ENCODE results near the gene PBXIP1. TPM values are rescaled to one million over a fixed set of nuclear protein-coding genes. Genes with fewer than 3 reads are reported as not detected.
"Not testable (repeated sequence)": the region's sequence is repeated elsewhere in the genome, so short reads cannot be mapped to it uniquely, and the experiment has no call there.

PBXIP1 gene
- total and polyA plus RNA-seq, 11 donors, result 36.9 to 70.4 (median 51.5) TPM

DNA sequence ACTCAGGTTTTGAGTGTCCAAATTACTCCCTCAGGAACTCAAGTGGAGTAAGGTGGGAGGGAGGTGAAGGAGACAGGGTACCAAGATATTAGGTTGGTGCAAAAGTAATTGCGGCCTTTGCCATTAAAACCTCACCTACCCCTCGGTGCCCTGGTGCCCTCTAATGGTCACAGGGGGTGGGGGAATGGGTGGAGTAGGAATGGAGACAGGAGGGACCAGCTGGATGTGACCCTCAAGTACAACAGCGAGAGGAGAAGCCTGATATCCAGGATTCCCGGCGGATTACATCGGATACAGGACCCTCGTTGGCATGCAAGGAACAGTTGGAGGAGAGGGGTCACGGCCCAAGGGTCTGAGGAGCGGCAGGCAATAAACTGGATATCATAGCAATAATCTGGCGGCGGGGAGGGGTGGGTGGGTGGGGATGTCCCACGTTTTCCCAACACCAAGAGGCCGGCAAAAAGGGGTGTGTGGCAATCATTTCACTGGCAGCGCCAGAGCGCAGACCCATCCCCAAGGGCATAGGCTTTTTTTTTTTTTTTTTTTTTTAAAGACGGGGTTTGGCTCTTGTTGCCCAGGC lies 42.4 kb upstream of the PBXIP1 start:
- intact Hi-C loops (cut with DNase I), result loop anchor here in 6 of 10 donors (2.0 to 5.0 kb wide), 2 partner anchors 13 to 36 kb away; partner anchors contain the start of gene PYGO2 (in 6 of the 6)
- WGBS, 4 donors, result 73 to 77% (median 76%) methylated on average over 16 of the region's 16 CpGs
- DNase-seq (no peak), ATAC-seq (no peak)
- H3K9me3 ChIP-seq, result no peaks in the 10 kb centered on the region
- no peaks in the 10 kb centered on the region for H3K36me3 ChIP-seq
- H3K27ac ChIP-seq, result peak overlapping the region in 1 of 12 donors; percentile 95
- TF ChIP-seq, protein P1, sequence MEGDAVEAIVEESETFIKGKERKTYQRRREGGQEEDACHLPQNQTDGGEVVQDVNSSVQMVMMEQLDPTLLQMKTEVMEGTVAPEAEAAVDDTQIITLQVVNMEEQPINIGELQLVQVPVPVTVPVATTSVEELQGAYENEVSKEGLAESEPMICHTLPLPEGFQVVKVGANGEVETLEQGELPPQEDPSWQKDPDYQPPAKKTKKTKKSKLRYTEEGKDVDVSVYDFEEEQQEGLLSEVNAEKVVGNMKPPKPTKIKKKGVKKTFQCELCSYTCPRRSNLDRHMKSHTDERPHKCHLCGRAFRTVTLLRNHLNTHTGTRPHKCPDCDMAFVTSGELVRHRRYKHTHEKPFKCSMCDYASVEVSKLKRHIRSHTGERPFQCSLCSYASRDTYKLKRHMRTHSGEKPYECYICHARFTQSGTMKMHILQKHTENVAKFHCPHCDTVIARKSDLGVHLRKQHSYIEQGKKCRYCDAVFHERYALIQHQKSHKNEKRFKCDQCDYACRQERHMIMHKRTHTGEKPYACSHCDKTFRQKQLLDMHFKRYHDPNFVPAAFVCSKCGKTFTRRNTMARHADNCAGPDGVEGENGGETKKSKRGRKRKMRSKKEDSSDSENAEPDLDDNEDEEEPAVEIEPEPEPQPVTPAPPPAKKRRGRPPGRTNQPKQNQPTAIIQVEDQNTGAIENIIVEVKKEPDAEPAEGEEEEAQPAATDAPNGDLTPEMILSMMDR (IDR thresholded peaks at IDR 0.05), result no peak
- TF ChIP-seq POLR2A (IDR thresholded peaks at IDR 0.05), result no peak
- no peaks in the 10 kb centered on the region for H3K27me3 ChIP-seq
- H3K4me3 ChIP-seq, result no peak overlapping the region
- H3K4me1 ChIP-seq, result peaks cover 0 to 42% (median 16%) of the 10 kb centered on the region in 12 donors

DNA sequence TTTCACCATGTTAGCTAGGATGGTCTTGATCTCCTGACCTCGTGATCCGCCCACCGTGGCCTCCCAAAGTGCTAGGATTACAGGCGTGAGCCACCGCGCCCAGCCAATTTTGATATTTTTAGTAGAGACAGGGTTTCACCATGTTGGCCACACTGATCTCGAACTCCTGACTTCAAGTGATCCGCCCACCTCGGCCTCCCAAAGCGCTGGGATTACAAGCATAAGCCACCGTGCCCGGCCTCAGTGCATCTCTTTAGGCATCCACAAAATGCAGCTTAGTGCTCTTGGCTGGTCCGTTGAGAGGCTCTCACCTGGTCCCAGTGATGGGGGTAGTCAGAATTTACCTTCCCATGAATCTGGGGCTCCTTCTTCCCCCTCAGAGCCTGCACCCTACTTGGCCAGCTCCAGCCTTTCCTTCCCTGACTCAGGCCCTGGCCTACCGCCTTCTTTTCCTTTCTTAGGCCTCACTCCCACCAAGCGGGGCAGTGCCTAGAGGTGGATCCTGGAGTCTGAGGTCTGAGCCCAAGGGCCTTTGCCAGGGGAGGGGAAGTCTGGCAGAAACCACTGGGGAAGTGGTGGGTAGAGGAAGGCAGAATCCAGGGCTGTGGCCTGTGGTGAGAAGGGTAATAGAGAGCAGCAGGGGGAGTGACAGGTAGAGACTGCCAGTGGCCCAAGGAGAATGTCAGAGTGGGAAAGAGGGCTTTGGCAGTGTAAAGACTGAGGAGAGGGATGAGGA lies 41.2 kb upstream of the PBXIP1 start:
- ATAC-seq (no peak), DNase-seq (no peak)
- Histone ChIP-seq H3K4me3 (no peak overlapping the region), H3K9me3 (no peaks in the 10 kb centered on the region), H3K4me1 (peaks cover 0 to 45% (median 16%) of the 10 kb centered on the region in 12 donors), H3K27ac (no peak overlapping the region), H3K36me3 (peaks cover 0 to 10% (median 0%) of the 10 kb centered on the region in 9 donors), H3K27me3 (no peaks in the 10 kb centered on the region)
- intact Hi-C loops (cut with DNase I), result loop anchor here in 6 of 10 donors (5.0 kb wide), 1 partner anchor 35 kb away; the partner anchor contains the start of gene PYGO2 (in 6 of the 6)
- TF ChIP-seq POLR2A (IDR thresholded peaks at IDR 0.05), result no peak
- TF ChIP-seq, protein P1 (IDR thresholded peaks at IDR 0.05), result no peak
- 81 to 89% (median 85%) methylated on average over 15 of the region's 15 CpGs for WGBS, 4 donors

DNA sequence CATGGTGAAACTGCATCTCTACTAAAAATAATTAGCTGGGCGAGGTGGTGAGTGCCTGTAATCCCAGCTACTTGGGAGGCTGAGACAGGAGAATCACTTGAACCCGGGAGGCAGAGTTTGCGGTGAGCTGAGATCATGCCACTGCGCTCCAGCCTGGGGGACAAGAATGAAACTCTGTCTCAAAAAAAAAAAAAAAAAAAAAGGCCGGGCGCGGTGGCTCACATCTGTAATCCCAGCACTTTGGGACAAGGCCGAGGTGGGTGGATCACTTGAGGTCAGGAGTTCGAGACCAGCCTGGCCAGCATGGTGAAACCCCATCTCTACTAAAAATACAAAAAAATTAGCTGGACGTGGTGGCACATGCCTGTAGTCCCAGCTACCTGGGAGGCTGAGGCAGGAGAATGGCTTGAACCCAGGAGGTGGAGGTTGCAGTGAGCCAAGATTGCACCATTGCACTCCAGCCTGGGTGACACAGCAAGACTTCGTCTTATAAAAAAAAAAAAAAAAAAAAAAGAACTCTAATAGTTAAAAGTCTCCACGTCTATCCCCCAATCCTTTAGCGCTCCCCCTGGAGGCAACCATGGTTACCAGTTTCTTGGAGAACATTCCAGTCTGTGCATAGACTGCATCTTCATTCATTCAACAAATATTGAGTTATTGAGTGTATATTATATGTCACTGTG lies 39.5 kb upstream of the PBXIP1 start:
- H3K4me1 ChIP-seq, result peaks cover 0 to 45% (median 16%) of the 10 kb centered on the region in 12 donors
- TF ChIP-seq, protein P1 (IDR thresholded peaks at IDR 0.05), result peak; percentile 23 to 64 (median 40)
- not testable (repeated sequence) for H3K9me3 ChIP-seq, ATAC-seq, H3K27me3 ChIP-seq, H3K27ac ChIP-seq, H3K4me3 ChIP-seq
- peaks cover 0 to 24% (median 11%) of the 10 kb centered on the region in 9 donors for H3K36me3 ChIP-seq
- intact Hi-C loops (cut with DNase I), result loop anchor here in 6 of 10 donors (5.0 kb wide), 1 partner anchor 33 kb away; the partner anchor contains the start of gene PYGO2 (in 6 of the 6)
- WGBS, 4 donors, result 59 to 62% (median 60%) methylated on average over 13 of the region's 13 CpGs
- peak in 2 of 5 donors; percentile 51 to 65 for DNase-seq

DNA sequence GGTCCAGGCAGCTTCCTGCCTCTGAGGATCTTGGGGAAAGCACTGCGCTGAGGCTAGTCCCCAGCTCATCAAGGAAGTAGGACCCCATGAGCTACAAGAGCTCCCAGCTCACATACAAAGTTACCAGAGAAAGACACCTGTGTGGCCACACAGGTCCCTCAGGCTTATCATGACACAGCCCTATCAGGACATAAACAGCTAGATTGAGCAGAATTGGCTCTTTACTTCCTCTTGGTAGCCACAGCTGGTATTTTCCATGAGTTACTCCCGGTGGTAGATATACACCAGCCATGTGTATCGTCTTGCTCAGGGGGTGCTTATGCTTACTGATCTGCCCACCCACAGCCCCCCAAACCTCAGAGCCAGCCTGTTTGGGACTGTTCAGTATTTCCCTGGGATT lies 38.7 kb upstream of the PBXIP1 start:
- Histone ChIP-seq H3K27ac (no peak overlapping the region), H3K9me3 (no peaks in the 10 kb centered on the region), H3K4me1 (peaks cover 0 to 38% (median 10%) of the 10 kb centered on the region in 12 donors), H3K27me3 (no peaks in the 10 kb centered on the region), H3K4me3 (no peak overlapping the region), H3K36me3 (peaks cover 0 to 32% (median 19%) of the 10 kb centered on the region in 9 donors)
- 62 to 84% (median 70%) methylated on average over 3 of the region's 3 CpGs for WGBS, 4 donors
- intact Hi-C loops (cut with DNase I), result no loop called here
- TF ChIP-seq POLR2A (IDR thresholded peaks at IDR 0.05), result no peak
- TF ChIP-seq, protein P1 (IDR thresholded peaks at IDR 0.05), result no peak
- no peak for DNase-seq
- no peak for ATAC-seq

Data from heart left ventricle (tissue), 16 donors.